ENCODE measurements around the gene TSC22D1. TPM values are rescaled to one million over a fixed set of nuclear protein-coding genes. Genes with fewer than 3 reads are reported as not detected.

TSC22D1 gene
- polyA plus RNA-seq, 1 donor from 2014 or later, result 355 TPM

DNA sequence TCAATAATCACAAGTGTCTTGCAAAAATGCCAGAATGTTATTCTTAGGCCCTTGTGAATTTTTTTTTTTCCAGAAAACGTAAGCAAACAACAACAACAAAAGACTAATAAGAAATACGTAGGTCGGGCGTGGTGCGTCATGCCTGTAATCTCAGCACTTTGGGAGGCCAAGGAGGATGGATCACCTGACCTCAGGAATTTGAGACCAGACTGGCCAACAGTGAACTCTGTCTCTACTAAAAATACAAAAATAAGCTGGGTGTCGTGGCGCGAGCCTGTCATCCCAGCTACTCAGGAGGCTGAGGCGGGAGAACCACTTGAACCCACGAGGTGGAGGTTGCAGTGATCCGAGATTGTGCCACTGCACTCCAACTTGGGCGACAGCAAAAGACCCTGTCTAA, 20.9 kb downstream of the TSC22D1 start:
- H3K9ac ChIP-seq (ENCODE audit: low read length), result no peak overlapping the region
- no peaks in the 10 kb centered on the region for H3K27me3 ChIP-seq (ENCODE audit: insufficient read depth, low read depth, low read length)
- no peaks in the 10 kb centered on the region for H3F3A ChIP-seq (ENCODE audit: insufficient read depth, low read length, poor library complexity, severe bottlenecking)
- no peak overlapping the region for H3K4me3 ChIP-seq (ENCODE audit: low read length)
- H3K36me3 ChIP-seq (ENCODE audit: insufficient read depth, low read length), result no peaks in the 10 kb centered on the region
- no peak overlapping the region for H3K4me2 ChIP-seq (ENCODE audit: low read length)
- no peak overlapping the region for H3K27ac ChIP-seq (ENCODE audit: low read length)
- H3K9me2 ChIP-seq (ENCODE audit: insufficient read depth, low read length), result no peaks in the 10 kb centered on the region
- no peaks in the 10 kb centered on the region for H3K9me3 ChIP-seq (ENCODE audit: low read length)
- TF ChIP-seq, protein P1, sequence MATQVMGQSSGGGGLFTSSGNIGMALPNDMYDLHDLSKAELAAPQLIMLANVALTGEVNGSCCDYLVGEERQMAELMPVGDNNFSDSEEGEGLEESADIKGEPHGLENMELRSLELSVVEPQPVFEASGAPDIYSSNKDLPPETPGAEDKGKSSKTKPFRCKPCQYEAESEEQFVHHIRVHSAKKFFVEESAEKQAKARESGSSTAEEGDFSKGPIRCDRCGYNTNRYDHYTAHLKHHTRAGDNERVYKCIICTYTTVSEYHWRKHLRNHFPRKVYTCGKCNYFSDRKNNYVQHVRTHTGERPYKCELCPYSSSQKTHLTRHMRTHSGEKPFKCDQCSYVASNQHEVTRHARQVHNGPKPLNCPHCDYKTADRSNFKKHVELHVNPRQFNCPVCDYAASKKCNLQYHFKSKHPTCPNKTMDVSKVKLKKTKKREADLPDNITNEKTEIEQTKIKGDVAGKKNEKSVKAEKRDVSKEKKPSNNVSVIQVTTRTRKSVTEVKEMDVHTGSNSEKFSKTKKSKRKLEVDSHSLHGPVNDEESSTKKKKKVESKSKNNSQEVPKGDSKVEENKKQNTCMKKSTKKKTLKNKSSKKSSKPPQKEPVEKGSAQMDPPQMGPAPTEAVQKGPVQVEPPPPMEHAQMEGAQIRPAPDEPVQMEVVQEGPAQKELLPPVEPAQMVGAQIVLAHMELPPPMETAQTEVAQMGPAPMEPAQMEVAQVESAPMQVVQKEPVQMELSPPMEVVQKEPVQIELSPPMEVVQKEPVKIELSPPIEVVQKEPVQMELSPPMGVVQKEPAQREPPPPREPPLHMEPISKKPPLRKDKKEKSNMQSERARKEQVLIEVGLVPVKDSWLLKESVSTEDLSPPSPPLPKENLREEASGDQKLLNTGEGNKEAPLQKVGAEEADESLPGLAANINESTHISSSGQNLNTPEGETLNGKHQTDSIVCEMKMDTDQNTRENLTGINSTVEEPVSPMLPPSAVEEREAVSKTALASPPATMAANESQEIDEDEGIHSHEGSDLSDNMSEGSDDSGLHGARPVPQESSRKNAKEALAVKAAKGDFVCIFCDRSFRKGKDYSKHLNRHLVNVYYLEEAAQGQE (IDR thresholded peaks at IDR 0.05; ENCODE audit: borderline replicate concordance), result no peak
- TF ChIP-seq MXI1 (conservative IDR thresholded peaks at IDR 0.05; ENCODE audit: poor library complexity, severe bottlenecking), result no peak
- no peak for TF ChIP-seq SMC3 (conservative IDR thresholded peaks at IDR 0.05; ENCODE audit: poor library complexity)
- TF ChIP-seq POLR2AphosphoS5 (IDR thresholded peaks at IDR 0.05), result no peak
- TF ChIP-seq, protein P2, sequence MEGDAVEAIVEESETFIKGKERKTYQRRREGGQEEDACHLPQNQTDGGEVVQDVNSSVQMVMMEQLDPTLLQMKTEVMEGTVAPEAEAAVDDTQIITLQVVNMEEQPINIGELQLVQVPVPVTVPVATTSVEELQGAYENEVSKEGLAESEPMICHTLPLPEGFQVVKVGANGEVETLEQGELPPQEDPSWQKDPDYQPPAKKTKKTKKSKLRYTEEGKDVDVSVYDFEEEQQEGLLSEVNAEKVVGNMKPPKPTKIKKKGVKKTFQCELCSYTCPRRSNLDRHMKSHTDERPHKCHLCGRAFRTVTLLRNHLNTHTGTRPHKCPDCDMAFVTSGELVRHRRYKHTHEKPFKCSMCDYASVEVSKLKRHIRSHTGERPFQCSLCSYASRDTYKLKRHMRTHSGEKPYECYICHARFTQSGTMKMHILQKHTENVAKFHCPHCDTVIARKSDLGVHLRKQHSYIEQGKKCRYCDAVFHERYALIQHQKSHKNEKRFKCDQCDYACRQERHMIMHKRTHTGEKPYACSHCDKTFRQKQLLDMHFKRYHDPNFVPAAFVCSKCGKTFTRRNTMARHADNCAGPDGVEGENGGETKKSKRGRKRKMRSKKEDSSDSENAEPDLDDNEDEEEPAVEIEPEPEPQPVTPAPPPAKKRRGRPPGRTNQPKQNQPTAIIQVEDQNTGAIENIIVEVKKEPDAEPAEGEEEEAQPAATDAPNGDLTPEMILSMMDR (IDR thresholded peaks at IDR 0.05; ENCODE audit: poor library complexity, severe bottlenecking), result no peak
- TF ChIP-seq EP300 (conservative IDR thresholded peaks at IDR 0.05; ENCODE audit: poor library complexity, severe bottlenecking), result no peak
- TF ChIP-seq TAF1 (IDR thresholded peaks at IDR 0.05; ENCODE audit: low read depth), result no peak
- no peak for TF ChIP-seq RAD21 (conservative IDR thresholded peaks at IDR 0.05)
- no peak for TF ChIP-seq EZH2 (IDR thresholded peaks at IDR 0.05; ENCODE audit: borderline replicate concordance, insufficient read depth, low read length, poor library complexity, severe bottlenecking)
- peaks cover 52% of the 10 kb centered on the region for H3K79me2 ChIP-seq (replicated peaks; ENCODE audit: insufficient read depth, low read length)
- no peaks in the 10 kb centered on the region for H4K20me1 ChIP-seq (ENCODE audit: insufficient read depth)
- no peak overlapping the region for H2AFZ ChIP-seq (ENCODE audit: low read depth, low read length)

DNA sequence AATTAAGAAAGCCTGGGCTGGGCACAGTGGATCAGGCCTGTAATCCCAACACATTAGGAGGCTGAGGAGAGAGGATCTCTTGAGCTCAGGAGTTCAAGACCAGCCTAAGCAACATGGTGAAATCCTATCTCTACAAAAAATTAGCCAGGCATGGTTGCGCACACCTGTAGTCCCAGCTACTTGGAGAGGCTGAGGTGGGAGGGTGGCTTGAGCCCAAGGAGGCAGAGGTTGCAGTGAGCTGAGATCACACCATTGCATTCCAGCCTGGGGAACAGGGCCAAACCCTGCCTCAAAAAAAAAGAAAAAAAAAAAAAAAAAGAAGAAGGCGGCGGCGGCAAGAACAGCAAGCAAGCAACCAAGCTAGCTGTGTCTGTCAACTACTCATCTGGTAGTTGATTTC, 26.7 kb downstream of the TSC22D1 start:
- Histone ChIP-seq H3K4me3 (ENCODE audit: low read length) (no peak overlapping the region), H4K20me1 (ENCODE audit: insufficient read depth) (no peaks in the 10 kb centered on the region), H3K4me2 (ENCODE audit: low read length) (no peak overlapping the region), H3K79me2 (replicated peaks; ENCODE audit: insufficient read depth, low read length) (peaks cover 68% of the 10 kb centered on the region), H3K9me3 (ENCODE audit: low read length) (no peaks in the 10 kb centered on the region), H3K36me3 (ENCODE audit: insufficient read depth, low read length) (no peaks in the 10 kb centered on the region), H3K27ac (ENCODE audit: low read length) (no peak overlapping the region), H3K27me3 (ENCODE audit: insufficient read depth, low read depth, low read length) (no peaks in the 10 kb centered on the region), H3F3A (ENCODE audit: insufficient read depth, low read length, poor library complexity, severe bottlenecking) (no peaks in the 10 kb centered on the region), H3K9ac (ENCODE audit: low read length) (no peak overlapping the region), H2AFZ (ENCODE audit: low read depth, low read length) (no peak overlapping the region), H3K9me2 (ENCODE audit: insufficient read depth, low read length) (no peaks in the 10 kb centered on the region)
- TF ChIP-seq, protein P2 (IDR thresholded peaks at IDR 0.05; ENCODE audit: poor library complexity, severe bottlenecking), result no peak

Measured in neural cell (in vitro differentiated cells).